ENCODE data around the gene TMEM140. TPM values are rescaled to one million over a fixed set of nuclear protein-coding genes. Genes with fewer than 3 reads are reported as not detected.

TMEM140 gene
- total and polyA plus RNA-seq, 2 of the 13 experiments (the other 11 are each of a cell fraction or from before 2014, with no cell fraction given) = 9.2 to 21.7 TPM

DNA sequence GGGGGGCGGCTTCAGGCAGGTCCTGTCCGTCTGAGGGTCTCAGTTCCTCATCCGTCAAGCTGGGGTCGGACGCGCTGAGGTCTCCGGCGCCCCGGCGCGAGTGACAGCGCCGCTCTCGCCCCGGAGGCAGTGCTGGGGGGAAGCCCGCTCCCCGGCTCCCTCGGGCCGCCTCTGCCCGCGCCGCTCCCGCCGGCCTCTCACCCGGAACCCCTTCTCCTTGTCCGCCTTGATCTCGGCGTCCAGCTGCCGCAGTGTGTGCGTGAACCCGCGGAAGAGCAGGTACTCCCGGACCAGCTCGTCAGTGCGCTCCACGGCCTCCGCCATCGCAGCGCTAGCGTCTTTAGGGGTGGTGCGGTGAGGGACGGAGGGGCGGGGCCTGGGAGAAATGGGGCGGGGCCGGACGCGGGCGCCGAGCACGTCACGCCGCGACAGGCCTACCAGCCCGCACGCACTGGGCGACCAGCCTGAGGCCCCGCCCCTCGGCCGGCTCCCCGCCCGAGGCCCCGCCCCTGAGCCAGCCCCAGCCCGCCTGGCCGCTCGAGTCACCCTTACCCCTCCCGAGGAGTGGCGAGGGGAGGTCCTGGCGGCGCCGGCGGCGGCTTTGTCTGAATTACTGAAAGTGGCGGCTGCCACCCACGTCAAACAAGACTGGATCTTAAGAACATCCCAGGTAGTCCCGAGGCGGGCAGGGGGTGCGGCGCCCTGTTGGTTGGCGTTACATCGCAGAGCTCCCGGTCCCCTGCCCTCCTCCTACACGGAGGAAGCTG is 63.5 kb downstream of the TMEM140 start, which contains the start of gene WDR91 (continued):
- TF ChIP-seq, protein P1, sequence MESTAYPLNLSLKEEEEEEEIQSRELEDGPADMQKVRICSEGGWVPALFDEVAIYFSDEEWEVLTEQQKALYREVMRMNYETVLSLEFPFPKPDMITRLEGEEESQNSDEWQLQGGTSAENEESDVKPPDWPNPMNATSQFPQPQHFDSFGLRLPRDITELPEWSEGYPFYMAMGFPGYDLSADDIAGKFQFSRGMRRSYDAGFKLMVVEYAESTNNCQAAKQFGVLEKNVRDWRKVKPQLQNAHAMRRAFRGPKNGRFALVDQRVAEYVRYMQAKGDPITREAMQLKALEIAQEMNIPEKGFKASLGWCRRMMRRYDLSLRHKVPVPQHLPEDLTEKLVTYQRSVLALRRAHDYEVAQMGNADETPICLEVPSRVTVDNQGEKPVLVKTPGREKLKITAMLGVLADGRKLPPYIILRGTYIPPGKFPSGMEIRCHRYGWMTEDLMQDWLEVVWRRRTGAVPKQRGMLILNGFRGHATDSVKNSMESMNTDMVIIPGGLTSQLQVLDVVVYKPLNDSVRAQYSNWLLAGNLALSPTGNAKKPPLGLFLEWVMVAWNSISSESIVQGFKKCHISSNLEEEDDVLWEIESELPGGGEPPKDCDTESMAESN (CRISPR knock-in tag; conservative IDR thresholded peaks at IDR 0.05) = 0 out of 2 replicates have a peak, but pooled peaks have one; percentile 19
- TF ChIP-seq, protein P2, sequence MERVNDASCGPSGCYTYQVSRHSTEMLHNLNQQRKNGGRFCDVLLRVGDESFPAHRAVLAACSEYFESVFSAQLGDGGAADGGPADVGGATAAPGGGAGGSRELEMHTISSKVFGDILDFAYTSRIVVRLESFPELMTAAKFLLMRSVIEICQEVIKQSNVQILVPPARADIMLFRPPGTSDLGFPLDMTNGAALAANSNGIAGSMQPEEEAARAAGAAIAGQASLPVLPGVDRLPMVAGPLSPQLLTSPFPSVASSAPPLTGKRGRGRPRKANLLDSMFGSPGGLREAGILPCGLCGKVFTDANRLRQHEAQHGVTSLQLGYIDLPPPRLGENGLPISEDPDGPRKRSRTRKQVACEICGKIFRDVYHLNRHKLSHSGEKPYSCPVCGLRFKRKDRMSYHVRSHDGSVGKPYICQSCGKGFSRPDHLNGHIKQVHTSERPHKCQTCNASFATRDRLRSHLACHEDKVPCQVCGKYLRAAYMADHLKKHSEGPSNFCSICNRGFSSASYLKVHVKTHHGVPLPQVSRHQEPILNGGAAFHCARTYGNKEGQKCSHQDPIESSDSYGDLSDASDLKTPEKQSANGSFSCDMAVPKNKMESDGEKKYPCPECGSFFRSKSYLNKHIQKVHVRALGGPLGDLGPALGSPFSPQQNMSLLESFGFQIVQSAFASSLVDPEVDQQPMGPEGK (CRISPR knock-in tag; IDR thresholded peaks at IDR 0.05) = peak; percentile 3; the same call in 1 of the 2 replicates
- TF ChIP-seq, protein P3, sequence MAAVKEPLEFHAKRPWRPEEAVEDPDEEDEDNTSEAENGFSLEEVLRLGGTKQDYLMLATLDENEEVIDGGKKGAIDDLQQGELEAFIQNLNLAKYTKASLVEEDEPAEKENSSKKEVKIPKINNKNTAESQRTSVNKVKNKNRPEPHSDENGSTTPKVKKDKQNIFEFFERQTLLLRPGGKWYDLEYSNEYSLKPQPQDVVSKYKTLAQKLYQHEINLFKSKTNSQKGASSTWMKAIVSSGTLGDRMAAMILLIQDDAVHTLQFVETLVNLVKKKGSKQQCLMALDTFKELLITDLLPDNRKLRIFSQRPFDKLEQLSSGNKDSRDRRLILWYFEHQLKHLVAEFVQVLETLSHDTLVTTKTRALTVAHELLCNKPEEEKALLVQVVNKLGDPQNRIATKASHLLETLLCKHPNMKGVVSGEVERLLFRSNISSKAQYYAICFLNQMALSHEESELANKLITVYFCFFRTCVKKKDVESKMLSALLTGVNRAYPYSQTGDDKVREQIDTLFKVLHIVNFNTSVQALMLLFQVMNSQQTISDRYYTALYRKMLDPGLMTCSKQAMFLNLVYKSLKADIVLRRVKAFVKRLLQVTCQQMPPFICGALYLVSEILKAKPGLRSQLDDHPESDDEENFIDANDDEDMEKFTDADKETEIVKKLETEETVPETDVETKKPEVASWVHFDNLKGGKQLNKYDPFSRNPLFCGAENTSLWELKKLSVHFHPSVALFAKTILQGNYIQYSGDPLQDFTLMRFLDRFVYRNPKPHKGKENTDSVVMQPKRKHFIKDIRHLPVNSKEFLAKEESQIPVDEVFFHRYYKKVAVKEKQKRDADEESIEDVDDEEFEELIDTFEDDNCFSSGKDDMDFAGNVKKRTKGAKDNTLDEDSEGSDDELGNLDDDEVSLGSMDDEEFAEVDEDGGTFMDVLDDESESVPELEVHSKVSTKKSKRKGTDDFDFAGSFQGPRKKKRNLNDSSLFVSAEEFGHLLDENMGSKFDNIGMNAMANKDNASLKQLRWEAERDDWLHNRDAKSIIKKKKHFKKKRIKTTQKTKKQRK (IDR thresholded peaks at IDR 0.05; ENCODE audit: low read length) = no peak
- TF ChIP-seq MZF1 (CRISPR knock-in tag; IDR thresholded peaks at IDR 0.05; ENCODE audit: borderline replicate concordance) (no peak), NPAS2 (CRISPR knock-in tag; IDR thresholded peaks at IDR 0.05; ENCODE audit: borderline replicate concordance) (no peak), ZNF143 (CRISPR knock-in tag; IDR thresholded peaks at IDR 0.05) (no peak), SP4 (CRISPR knock-in tag; IDR thresholded peaks at IDR 0.05) (peak; percentile 72), ZNF274 (CRISPR knock-in tag; IDR thresholded peaks at IDR 0.05) (peak; percentile 91), BCL6 (CRISPR knock-in tag; IDR thresholded peaks at IDR 0.05) (peak; percentile 6; the same call in 1 of the 2 replicates), ARID2 (CRISPR knock-in tag; IDR thresholded peaks at IDR 0.05; ENCODE audit: borderline replicate concordance) (peak; percentile 78; the same call in 1 of the 2 replicates), ZNF737 (CRISPR knock-in tag; IDR thresholded peaks at IDR 0.05; ENCODE audit: borderline replicate concordance) (no peak)
- TF ChIP-seq, protein P4, sequence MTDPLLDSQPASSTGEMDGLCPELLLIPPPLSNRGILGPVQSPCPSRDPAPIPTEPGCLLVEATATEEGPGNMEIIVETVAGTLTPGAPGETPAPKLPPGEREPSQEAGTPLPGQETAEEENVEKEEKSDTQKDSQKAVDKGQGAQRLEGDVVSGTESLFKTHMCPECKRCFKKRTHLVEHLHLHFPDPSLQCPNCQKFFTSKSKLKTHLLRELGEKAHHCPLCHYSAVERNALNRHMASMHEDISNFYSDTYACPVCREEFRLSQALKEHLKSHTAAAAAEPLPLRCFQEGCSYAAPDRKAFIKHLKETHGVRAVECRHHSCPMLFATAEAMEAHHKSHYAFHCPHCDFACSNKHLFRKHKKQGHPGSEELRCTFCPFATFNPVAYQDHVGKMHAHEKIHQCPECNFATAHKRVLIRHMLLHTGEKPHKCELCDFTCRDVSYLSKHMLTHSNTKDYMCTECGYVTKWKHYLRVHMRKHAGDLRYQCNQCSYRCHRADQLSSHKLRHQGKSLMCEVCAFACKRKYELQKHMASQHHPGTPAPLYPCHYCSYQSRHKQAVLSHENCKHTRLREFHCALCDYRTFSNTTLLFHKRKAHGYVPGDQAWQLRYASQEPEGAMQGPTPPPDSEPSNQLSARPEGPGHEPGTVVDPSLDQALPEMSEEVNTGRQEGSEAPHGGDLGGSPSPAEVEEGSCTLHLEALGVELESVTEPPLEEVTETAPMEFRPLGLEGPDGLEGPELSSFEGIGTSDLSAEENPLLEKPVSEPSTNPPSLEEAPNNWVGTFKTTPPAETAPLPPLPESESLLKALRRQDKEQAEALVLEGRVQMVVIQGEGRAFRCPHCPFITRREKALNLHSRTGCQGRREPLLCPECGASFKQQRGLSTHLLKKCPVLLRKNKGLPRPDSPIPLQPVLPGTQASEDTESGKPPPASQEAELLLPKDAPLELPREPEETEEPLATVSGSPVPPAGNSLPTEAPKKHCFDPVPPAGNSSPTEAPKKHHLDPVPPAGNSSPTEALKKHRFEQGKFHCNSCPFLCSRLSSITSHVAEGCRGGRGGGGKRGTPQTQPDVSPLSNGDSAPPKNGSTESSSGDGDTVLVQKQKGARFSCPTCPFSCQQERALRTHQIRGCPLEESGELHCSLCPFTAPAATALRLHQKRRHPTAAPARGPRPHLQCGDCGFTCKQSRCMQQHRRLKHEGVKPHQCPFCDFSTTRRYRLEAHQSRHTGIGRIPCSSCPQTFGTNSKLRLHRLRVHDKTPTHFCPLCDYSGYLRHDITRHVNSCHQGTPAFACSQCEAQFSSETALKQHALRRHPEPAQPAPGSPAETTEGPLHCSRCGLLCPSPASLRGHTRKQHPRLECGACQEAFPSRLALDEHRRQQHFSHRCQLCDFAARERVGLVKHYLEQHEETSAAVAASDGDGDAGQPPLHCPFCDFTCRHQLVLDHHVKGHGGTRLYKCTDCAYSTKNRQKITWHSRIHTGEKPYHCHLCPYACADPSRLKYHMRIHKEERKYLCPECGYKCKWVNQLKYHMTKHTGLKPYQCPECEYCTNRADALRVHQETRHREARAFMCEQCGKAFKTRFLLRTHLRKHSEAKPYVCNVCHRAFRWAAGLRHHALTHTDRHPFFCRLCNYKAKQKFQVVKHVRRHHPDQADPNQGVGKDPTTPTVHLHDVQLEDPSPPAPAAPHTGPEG (CRISPR knock-in tag; IDR thresholded peaks at IDR 0.05) = no peak
- TF ChIP-seq, protein P5, sequence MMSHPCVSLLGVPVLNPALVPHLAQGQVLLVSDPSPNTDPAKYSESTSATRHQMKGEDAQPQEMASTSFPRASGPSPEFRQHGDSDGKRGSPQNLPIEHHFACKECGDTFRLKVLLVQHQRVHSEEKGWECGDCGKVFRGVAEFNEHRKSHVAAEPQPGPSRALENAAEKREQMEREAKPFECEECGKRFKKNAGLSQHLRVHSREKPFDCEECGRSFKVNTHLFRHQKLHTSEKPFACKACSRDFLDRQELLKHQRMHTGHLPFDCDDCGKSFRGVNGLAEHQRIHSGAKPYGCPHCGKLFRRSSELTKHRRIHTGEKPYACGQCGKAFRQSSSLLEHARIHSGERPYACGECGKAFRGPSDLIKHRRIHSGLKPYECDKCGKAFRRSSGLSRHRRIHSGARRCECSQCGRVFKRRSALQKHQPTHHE (CRISPR knock-in tag; IDR thresholded peaks at IDR 0.05; ENCODE audit: borderline replicate concordance) = peak; percentile 74; the same call in 1 of the 2 replicates
